GM23338 (cell line): Measurements from ENCODE around the gene OPTN. TPM values are rescaled to one million over a fixed set of nuclear protein-coding genes. Genes with fewer than 3 reads are reported as not detected.

ENCODE experiments used
- ATAC-seq: fragments of 200-7000 bp; cut with Tn5 transposase; 3 replicates; pipeline ENCODE4 v1.9.1; 2020
- DNase-seq: peaks from one replicate; pipeline ENCODE4 v3.0.0-alpha.2; 2015; ENCODE audit warnings: low spot score
- H2AFZ ChIP-seq: fragments of 200-600 bp; sonication (generic); 2 replicates; pipeline ENCODE4 v1.8.0; 2016; ENCODE audit warnings: antibody characterized with exemption, mild to moderate bottlenecking, moderate library complexity
- H3F3A ChIP-seq: fragments of 200-600 bp; sonication (generic); replicated peaks from 2 replicates; pipeline ENCODE4 v1.8.0; 2017; ENCODE audit warnings: antibody characterized with exemption, mixed run types, low read depth
- H3K27ac ChIP-seq: fragments of 200-600 bp; sonication (generic); 2 replicates; pipeline ENCODE4 v1.6.1; 2016; ENCODE audit warnings: low read depth
- H3K27me3 ChIP-seq: fragments of 200-600 bp; sonication (generic); 2 replicates; pipeline ENCODE4 v1.8.0; 2016; ENCODE audit warnings: mild to moderate bottlenecking, mixed run types, moderate library complexity; ENCODE audit not compliant: insufficient read depth
- H3K36me3 ChIP-seq: fragments of 200-600 bp; sonication (generic); 2 replicates; pipeline ENCODE4 v1.8.0; 2016; ENCODE audit warnings: mild to moderate bottlenecking; ENCODE audit not compliant: insufficient read depth
- H3K4me1 ChIP-seq: fragments of 200-600 bp; sonication (generic); 2 replicates; pipeline ENCODE4 v1.8.0; 2016; ENCODE audit warnings: mild to moderate bottlenecking, moderate library complexity; ENCODE audit not compliant: insufficient read depth
- H3K4me2 ChIP-seq: fragments of 200-600 bp; sonication (generic); 2 replicates; pipeline ENCODE4 v1.7.1; 2017; ENCODE audit warnings: mixed run types
- H3K4me3 ChIP-seq: fragments of 200-600 bp; sonication (generic); 2 replicates; pipeline ENCODE4 v1.6.1; 2016; ENCODE audit warnings: mixed run types
- H3K79me2 ChIP-seq: fragments of 200-600 bp; sonication (generic); replicated peaks from 2 replicates; pipeline ENCODE4 v1.8.0; 2017; ENCODE audit warnings: mild to moderate bottlenecking; ENCODE audit not compliant: insufficient read depth
- H3K9me2 ChIP-seq: fragments of 200-600 bp; sonication (generic); 2 replicates; pipeline ENCODE4 v1.8.0; 2017; ENCODE audit not compliant: insufficient read depth
- H4K20me1 ChIP-seq: fragments of 200-600 bp; sonication (generic); replicated peaks from 2 replicates; pipeline ENCODE4 v1.8.0; 2017; ENCODE audit warnings: mild to moderate bottlenecking; ENCODE audit not compliant: insufficient read depth
- H3K27ac Mint-ChIP-seq: 2 replicates; pipeline ENCODE4 v1.8.0; 2020; ENCODE audit warnings: inconsistent platforms, mild to moderate bottlenecking, moderate library complexity, mixed read lengths
- H3K27me3 Mint-ChIP-seq: 3 replicates; pipeline ENCODE4 v1.8.0; 2022; ENCODE audit warnings: low read depth, mild to moderate bottlenecking, moderate library complexity, mixed read lengths, inconsistent platforms; ENCODE audit not compliant: insufficient read depth, poor library complexity
- H3K36me3 Mint-ChIP-seq: 3 replicates; pipeline ENCODE4 v1.8.0; 2021; ENCODE audit warnings: low read depth, mild to moderate bottlenecking, inconsistent platforms, moderate library complexity, mixed read lengths
- H3K4me1 Mint-ChIP-seq: 3 replicates; pipeline ENCODE4 v1.8.0; 2020; ENCODE audit warnings: mild to moderate bottlenecking, inconsistent platforms, mixed read lengths
- H3K4me3 Mint-ChIP-seq: 3 replicates; pipeline ENCODE4 v1.8.0; 2021; ENCODE audit warnings: moderate library complexity, mild to moderate bottlenecking, inconsistent platforms, mixed read lengths
- H3K9me3 Mint-ChIP-seq: 3 replicates; pipeline ENCODE4 v1.8.0; 2020; ENCODE audit warnings: moderate library complexity, mild to moderate bottlenecking, inconsistent platforms, mixed read lengths
- CREB1 ChIP-seq: fragments of 250-450 bp; sonication (Bioruptor Pico); IDR thresholded peaks from 2 replicates; pipeline ENCODE4 v1.5.0; 2020; ENCODE audit warnings: low read depth, mild to moderate bottlenecking, moderate library complexity
- CTCF ChIP-seq, 2 experiments: fragments of 200-600 bp in 1 of 2; sonication (generic) in 1 of 2; conservative IDR thresholded peaks; 2 replicates each; pipeline versions ENCODE4 v1.5.1 to v1.6.1; 2016 to 2017; ENCODE audit warnings: antibody characterized with exemption in 2 of 2, low read depth in 2 of 2, mild to moderate bottlenecking in 2 of 2, moderate library complexity in 1 of 2
- EZH2 ChIP-seq: fragments of 200-600 bp; sonication (generic); IDR thresholded peaks from one replicate; pipeline ENCODE4 v1.8.0; 2017; ENCODE audit warnings: antibody characterized with exemption, mild to moderate bottlenecking, low read depth; ENCODE audit not compliant: unreplicated experiment
- EZH2phosphoT487 ChIP-seq: fragments of 200-600 bp; sonication (generic); IDR thresholded peaks from one replicate; pipeline ENCODE4 v1.8.1; 2018; ENCODE audit warnings: antibody characterized with exemption; ENCODE audit not compliant: unreplicated experiment
- JUNB ChIP-seq: IDR thresholded peaks from one replicate; pipeline ENCODE4 v1.6.1; 2016; ENCODE audit warnings: antibody characterized with exemption; ENCODE audit not compliant: unreplicated experiment
- STAT1 ChIP-seq: IDR thresholded peaks from one replicate; pipeline ENCODE4 v1.6.1; 2016; ENCODE audit warnings: antibody characterized with exemption; ENCODE audit not compliant: unreplicated experiment
- polyA plus RNA-seq: library from polyadenylated mRNA; unstranded; fragments of >200 nt; fragmentation: Nextera tagmentation; extraction: Ambion mirVana; gene quantifications from 2 replicates; pipeline ENCODE4 v1.2.1, GENCODE V29; 2016
- total RNA-seq: library from RNA; depleted of rRNA; stranded (reverse); fragments of >200 nt; shearing (Covaris generic); gene quantifications from 2 replicates; pipeline ENCODE4 v1.2.3, GENCODE V29; 2014

OPTN gene
- total and polyA plus RNA-seq, 2 experiments from 2014 or later = 6.0 to 13.0 TPM

DNA sequence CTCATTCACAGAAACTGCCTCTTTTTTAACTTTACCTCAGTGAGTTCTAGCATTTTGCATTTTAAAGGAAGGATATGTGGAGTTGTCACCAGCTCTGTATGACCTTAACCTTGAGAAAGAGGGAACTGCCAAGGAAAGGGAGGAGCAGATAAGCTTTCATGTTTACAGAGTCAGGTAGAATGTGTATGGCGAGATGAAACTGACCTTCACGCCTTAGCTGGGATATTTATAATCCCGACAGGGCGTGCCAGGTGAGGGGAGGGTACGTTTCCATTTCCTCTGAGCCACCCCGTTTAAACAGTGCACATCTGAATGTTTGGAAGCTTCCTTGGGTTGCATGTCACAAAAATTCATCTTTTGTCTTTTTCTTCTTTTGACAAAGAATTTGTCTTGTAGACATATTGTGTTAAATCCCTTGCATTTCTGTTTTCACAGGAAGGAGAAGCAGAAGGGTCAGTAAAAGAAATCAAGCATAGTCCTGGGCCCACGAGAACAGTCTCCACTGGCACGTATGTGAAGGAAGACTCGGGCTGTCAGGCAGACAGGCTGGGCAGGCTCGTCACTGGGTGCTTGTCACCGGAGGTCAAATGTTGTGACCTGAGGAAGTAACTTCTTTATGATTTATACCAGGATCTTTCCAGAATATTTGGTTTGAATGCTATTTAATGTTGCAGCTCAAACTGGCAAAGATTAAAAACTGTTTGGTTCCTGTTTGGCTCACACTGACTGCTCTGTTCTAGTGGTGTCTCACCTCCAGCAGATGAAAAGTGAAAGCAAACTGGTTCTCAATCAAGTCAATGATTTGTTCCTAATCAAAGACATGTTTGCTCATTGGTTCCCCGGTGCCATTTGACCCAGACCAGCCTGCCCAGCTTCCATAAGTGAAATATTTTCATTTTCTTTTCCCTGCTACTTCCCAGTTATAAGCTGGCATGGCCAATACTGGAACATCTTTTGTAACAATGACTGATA, 16.2 kb downstream of the OPTN start:
- Histone ChIP-seq H3K27ac (no peak overlapping the region), H3K9me2 (no peaks in the 10 kb centered on the region), H3K36me3 (no peaks in the 10 kb centered on the region; the same call in 1 of the 2 replicates), H3K79me2 (no peaks in the 10 kb centered on the region), H3K4me3 (no peak overlapping the region), H3K27me3 (no peaks in the 10 kb centered on the region), H4K20me1 (peaks cover 4% of the 10 kb centered on the region; the same call in 1 of the 2 replicates), H3F3A (peaks cover 6% of the 10 kb centered on the region; the same call in 1 of the 2 replicates), H2AFZ (no peak overlapping the region), H3K4me1 (no peaks in the 10 kb centered on the region), H3K4me2 (no peak overlapping the region)
- Mint-ChIP-seq H3K9me3 (no peaks in the 10 kb centered on the region), H3K27ac (no peak overlapping the region), H3K4me1 (0 out of 3 replicates have a peak, but pooled peaks cover 7% of the 10 kb centered on the region), H3K36me3 (peaks cover 4% of the 10 kb centered on the region; the same call in 1 of the 3 replicates), H3K4me3 (no peak overlapping the region), H3K27me3 (no peaks in the 10 kb centered on the region)
- ATAC-seq (no peak), DNase-seq (no peak)
- TF ChIP-seq CREB1 (CRISPR knock-in tag) (no peak), CTCF (conservative IDR thresholded peaks at IDR 0.05; ENCODE audit: low read depth in 2 of 2) (no peak)

GRCh38 chr10:13117841-13118783, 18.1 kb downstream of the OPTN start:
- Histone ChIP-seq H3K27ac (no peak overlapping the region), H3K9me2 (no peaks in the 10 kb centered on the region), H3K36me3 (no peaks in the 10 kb centered on the region; the same call in 1 of the 2 replicates), H3K4me2 (no peak overlapping the region), H4K20me1 (peaks cover 4% of the 10 kb centered on the region; the same call in 1 of the 2 replicates), H3K79me2 (no peaks in the 10 kb centered on the region), H3F3A (peaks cover 6% of the 10 kb centered on the region; the same call in 1 of the 2 replicates), H2AFZ (no peak overlapping the region), H3K4me3 (no peak overlapping the region), H3K27me3 (no peaks in the 10 kb centered on the region), H3K4me1 (no peaks in the 10 kb centered on the region)
- no peaks in the 10 kb centered on the region for H3K36me3 Mint-ChIP-seq
- DNase-seq = no peak
- H3K27ac Mint-ChIP-seq = no peak overlapping the region
- no peaks in the 10 kb centered on the region for H3K9me3 Mint-ChIP-seq
- ATAC-seq = no peak
- H3K27me3 Mint-ChIP-seq = no peaks in the 10 kb centered on the region
- H3K4me1 Mint-ChIP-seq = 0 out of 3 replicates have a peak, but pooled peaks cover 7% of the 10 kb centered on the region
- no peak for TF ChIP-seq STAT1
- no peak for TF ChIP-seq JUNB
- TF ChIP-seq EZH2 = no peak
- no peak for TF ChIP-seq CTCF (conservative IDR thresholded peaks at IDR 0.05; ENCODE audit: low read depth in 2 of 2)
- TF ChIP-seq EZH2phosphoT487 = no peak
- H3K4me3 Mint-ChIP-seq = no peak overlapping the region
